GM19351 (cell line): Measurements from ENCODE around the gene ATG14.
"Not testable (repeated sequence)": the region's sequence is repeated elsewhere in the genome, so short reads cannot be mapped to it uniquely, and the experiment has no call there.

Experiments
- ATAC-seq: cut with Tn5 transposase; IDR thresholded peaks from one replicate; pipeline ENCODE4 v1.9.1; 2021; ENCODE audit warnings: mild to moderate bottlenecking, moderate library complexity; ENCODE audit not compliant: unreplicated experiment

Gene ATG14, protein sequence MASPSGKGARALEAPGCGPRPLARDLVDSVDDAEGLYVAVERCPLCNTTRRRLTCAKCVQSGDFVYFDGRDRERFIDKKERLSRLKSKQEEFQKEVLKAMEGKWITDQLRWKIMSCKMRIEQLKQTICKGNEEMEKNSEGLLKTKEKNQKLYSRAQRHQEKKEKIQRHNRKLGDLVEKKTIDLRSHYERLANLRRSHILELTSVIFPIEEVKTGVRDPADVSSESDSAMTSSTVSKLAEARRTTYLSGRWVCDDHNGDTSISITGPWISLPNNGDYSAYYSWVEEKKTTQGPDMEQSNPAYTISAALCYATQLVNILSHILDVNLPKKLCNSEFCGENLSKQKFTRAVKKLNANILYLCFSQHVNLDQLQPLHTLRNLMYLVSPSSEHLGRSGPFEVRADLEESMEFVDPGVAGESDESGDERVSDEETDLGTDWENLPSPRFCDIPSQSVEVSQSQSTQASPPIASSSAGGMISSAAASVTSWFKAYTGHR

DNA sequence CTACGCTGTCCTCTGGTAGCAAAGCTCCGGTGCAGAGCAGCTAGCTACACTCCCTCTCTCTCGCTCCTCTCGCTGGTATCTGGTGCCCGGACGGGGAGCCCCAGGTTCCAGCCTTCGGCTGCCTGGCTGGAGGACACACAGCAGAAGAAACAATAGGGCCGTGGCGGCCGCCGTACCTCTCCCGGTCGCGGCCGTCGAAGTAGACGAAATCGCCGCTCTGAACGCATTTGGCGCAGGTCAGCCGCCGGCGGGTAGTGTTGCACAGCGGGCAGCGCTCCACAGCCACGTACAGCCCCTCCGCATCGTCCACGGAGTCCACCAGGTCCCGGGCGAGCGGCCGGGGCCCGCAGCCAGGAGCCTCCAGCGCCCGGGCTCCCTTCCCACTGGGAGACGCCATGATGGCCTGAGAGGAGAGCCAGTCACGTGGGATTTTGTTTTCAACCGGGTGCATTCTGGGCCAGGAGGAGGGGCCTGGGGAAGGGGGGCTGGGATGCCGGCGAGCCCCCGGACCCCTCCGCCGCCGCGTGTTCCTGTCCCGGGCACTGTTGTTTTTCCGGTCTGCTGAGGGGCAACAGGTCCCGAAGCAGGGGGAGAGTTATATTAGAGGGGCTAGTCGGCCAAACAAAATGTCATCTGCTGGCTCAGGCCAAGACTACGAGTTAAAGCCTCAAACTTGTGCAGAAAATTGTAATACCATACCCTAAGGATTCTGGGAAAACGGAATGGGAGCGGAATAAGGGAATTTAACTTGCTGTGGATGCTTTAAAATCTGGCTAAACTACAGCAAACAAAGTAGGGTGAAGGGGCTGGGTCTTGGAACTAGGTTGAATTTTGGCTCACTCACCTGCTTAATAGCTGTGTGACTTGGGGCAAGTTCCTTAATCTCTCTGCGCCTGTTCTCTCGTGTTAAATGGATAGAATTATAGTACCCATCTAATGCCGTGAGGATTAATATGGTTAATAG lies at the start of gene ATG14:
TSS of gene ATG14 (minus strand) at position 405 of the 964 bp plus-strand sequence. CDS start at position 397, 8 bp downstream.
- peak; percentile 99 for ATAC-seq

DNA sequence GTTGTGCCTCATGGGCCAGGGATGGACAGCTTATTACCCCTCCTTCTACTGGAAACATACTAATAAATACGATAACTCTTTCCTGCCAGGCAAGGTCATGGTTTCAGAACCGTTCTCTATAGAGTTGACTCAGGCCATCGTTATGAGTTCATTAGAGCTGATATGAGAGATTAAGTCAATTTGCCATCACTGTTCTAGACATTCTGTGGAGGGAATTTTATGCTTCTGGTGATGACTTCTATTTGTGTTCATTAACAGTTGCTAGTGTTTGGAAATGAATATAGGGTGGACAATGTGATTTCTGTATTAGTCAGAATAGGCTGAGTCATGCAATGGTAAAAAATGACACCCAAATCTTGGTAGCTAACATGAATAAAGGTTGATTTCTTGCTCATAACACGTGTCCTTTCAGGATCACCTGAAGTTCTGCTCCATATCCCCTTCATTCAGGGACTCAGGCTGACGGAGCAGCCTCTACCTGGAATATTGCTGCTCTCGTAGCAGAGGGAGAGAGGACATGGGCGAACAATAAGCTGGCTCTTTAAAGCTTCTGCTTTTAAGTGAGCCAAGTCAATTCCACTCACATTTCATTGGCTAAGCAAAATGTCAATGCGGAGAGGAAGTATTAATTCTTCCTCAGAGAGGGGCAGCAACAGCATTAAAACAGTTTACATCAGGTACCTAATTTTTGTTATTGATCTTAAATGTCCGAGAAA lies 47.3 kb upstream of the ATG14 start:
- ATAC-seq = peak; percentile 86

DNA sequence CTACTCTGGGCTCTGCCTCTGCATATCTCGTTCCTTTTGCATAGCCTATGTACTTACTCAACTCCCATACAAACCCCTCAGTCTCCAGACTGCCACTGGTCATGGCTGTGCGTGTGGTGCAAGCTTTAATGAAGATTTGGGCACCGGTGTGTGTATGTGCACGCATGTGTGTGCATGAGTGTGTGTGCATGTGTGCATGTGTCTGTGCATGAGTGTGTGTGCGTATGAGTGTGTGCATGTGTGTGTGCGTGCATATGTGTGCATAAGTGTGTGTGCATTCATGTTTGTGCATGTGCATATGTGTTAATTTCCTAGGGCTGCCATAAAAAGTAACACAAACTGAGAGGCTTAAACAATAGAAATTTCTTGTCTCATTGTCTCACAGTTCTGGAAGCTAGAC lies 45.9 kb upstream of the ATG14 start:
- ATAC-seq = no peak

DNA sequence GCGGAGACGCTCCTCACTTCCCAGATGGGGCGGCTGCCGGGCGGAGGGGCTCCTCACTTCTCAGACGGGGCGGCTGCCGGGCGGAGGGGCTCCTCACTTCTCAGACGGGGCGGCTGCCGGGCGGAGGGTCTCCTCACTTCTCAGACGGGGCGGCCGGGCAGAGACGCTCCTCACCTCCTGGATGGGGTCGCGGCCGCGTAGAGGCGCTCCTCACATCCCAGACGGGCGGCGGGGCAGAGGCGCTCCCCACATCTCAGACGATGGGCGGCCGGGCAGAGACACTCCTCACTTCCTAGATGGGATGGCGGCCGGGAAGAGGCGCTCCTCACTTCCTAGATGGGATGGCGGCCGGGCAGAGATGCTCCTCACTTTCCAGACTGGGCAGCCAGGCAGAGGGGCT lies 44.8 kb upstream of the ATG14 start:
- not testable (repeated sequence) for ATAC-seq

DNA sequence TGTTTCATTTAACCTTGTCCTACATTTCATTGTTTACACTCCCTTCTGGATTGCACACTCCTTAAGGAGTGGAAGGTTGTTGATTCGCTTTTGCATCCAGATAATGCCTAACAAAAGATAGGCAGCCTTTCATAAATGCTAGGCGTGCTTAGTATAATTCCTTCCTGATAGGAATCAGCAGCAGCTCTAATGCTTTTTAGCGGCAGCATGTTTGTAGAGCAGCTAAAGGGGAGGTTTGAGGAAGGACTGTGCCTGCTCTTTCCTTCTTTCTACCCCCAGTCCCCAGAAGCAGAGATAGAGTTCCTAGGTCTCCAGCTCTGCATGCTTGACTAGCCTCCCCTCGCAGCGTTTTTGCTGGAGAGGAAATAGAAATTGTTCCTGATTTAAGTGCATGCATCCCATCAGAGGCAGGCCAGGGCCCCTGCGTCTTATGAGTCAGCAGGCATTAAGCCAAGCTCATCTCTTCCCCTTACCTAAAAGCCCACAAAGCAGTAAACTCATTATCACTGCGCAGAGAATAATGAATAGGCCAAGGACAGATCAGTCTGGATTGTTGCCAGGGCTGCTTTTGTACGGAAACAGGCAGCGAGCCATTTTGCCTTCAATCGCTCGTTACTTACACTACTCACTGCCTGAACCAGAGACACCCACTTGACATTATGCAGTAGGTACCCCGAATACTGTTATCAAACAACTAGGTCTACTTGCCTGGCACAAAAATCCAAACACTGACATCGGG lies 42.8 kb upstream of the ATG14 start:
- ATAC-seq = no peak

DNA sequence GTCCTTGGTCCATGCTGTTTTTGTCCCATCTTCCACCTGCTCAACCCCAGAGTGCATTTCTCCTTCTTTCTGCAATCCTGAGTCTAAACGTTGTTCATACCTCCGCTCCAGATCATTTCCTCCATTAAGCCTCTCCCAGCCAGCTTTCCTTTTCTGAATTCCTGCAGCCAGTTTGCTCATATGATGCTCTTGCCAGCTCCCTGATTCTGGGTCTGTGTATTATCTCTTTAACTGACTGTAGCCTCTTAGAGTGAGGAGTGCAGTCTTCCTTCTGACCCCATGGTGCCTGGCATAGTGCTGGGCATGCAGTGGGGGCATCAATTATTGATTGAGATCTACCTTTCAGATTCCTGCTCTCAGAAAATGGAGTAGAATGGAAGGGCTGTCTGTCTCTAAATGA lies 40.3 kb upstream of the ATG14 start:
- ATAC-seq = no peak

DNA sequence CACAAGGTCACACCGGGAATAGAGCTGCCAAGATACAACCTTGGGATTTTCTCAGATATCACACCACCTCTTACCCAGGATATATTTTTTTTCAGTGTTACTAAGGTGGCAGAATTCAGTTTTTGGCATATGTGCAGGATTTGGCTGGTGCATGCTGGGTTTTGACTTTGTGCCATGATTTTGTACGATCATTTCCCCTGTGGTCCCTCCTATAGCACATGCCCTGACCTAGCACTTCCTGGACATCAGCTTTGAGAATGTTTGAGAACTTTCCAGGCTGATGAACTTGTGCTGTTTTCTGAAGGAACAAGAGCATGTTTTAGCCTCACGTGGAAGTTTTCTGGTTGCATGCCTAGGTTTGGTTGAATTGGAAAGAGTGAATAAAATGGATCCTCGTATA lies 39.8 kb upstream of the ATG14 start:
- ATAC-seq = no peak

DNA sequence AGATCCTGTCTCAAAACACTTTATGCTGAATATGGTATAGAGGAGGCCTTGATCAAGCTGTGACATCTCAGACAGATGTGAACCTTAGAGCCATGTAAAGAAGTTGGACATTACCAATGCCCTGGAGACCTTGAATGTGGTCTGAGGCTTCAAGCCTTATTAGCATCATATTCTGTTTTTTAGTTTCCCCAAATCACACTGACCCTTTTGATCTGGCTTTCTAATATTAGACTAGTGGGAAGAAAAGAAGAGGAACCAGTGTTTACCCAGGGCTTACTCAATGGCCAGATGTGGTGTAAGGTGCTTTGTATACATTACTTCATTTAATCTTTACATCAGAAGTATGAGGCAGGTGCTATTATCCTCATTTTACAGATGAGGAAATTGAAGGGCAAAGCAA lies 39.4 kb upstream of the ATG14 start:
- ATAC-seq = no peak

DNA sequence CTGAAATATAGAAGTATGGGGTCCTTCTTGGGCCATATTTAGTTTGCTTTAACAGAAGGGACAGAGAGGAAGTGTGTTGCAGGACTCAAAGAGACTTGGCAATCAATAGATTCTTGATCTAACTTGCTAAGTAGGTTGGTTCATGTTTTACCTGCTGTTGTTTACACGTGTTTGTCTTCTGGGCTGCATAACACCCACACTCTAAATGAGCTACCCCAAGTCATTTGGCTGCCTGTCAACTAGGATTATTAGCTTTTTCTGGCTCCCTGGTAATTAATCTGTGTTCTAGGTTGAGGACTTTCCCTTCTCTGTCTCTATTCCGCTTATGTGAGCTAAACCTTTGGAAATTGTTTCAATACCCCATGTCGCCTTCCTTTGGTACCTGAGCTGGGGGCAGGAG lies 38.9 kb upstream of the ATG14 start:
- ATAC-seq = no peak

DNA sequence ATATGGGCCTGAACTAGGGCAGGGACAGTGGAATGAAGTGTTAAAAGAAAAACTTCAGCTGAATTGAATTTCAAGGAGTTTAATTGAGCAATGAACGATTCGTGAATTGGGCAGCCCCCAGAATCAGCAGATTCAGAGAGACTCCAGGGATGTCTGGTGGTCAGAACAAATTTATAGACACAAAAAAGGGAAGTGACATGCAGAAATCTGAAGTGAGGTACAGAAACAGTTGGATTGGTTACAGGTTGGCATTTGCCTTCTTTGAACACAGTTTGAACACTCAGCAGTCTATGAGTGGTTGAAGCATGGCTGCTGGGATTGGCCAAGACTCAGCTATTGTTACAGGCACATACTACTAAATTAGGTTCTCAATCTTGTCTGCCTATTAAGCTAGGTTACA lies 38.5 kb upstream of the ATG14 start:
- ATAC-seq = no peak

DNA sequence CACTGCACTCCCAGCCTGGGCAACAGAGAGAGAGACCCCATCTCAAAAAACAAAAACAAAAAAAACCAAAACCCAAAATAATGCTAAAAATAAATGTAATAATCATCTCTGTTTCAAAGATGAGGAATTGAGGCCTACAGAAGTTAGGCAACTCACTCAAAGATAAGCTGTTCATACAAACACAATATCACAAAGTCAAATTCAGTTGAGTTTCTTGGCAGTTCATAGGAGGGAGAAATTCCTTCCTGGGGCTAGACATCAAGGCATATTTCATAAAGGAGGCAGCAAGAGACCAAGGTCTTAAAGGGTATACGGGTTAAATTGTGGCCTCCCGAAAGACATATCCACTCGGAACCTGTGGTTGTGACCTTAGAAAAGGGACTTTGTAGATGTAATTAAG lies 37.5 kb upstream of the ATG14 start:
- no peak for ATAC-seq

DNA sequence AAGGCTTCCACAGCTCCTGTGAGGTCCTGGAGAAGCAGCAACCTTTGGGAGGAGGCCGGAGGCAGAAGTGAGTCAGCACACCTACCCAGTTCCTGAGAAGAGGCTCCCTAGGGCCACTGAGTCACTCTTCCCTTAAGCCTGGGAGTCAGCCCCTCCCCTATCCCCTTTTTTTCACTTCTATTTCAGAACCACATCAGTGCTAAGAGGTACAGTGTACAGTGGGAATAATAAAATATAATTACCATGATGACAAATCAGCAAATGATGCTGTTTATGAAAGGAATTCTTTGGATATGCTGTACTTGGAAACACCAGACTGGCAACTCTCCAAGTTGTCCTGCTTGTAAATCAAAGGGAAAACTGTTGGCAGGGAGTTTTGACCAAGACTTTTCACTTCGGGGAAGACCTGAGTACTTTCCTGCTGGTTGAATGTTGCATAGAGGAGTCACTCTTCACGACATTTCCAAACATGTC lies 36.5 kb upstream of the ATG14 start:
- ATAC-seq = no peak

DNA sequence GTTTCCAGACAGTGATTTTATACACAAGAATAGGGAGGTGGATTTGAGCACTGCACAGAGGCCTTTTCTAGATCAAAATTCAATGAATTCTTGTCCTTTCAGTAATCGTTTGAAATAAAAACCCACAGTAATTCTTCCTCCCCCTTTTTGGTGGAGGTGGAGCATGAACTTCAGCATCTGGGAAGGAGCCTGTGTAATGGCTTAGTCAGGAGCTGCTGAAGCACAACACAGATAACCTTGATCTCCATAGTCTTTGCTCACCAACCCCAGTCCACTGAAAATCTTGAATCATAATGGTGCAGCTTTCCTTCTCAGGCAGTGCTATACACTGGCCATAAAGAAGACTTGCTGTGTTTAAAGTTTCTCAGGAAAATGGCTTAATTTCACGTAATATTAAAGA lies 35.2 kb upstream of the ATG14 start:
- ATAC-seq = no peak

DNA sequence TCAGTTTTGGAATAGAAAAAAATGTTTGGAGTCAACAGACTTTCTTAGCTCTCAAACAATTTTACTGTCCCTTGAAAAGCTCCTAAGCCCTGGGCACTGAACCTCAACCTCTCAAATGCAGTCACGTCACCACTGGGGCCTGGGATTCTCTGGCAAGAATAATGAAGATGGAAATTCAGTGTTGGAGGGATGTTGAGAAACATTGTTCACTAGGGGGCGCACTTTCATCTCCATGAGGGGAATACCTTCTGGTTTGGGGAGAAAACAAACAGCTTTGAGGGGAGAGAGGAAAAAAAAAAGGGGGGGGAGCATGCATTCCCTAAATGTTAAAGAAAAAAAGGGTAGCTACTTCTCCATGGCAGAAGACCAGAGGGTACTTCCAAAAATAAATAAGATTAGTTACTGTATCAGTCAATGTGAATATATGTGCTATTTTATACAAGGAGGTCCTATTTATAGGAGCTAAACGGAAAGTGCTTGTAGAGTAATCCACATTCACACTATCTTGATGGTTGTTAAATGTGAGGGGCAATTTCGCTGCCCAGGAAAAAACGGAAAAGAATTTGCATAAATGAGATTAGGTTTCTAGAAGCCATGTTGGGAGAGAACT lies 34.6 kb upstream of the ATG14 start:
- ATAC-seq = peak; percentile 69

DNA sequence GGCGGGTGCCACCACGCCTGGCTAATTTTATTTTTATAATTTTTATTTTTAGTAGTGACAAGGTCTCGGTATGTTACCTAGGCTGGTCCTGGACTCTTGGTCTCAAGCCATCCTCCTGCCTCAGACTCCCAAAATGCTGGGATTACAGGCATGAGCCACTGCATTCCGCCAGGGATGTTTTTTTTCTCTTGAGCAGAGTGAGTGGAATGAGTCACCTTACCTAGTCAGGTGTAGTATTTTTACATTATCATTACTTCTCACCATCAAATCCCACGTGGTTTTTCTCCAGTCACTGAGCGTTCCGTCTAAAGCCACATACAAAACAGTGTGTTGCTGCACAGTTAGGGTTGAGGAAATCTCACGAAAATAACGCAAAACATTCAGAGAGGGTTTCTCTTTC lies 29.7 kb upstream of the ATG14 start:
- ATAC-seq = no peak

DNA sequence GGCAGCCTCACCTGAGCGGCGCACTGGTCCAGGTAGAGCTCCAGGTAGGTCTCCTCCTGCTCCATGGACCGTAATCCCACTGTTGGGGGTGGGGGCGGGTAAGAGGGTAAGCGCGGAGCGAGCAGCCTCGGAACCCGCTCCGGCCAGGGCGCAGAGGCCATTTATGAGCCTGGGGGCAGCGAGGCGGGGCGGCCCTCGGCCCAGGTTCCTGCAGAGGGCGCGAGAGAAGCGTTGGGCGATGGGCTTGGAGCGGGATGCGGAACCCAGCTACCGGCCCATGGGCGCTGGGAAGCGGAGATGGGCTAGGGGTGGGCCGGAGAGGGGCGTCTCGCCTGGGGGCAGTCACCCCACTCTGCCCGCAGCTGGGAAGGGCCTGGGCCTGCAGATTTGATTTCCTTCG lies 28.8 kb upstream of the ATG14 start, which contains the start of gene TBPL2:
TSS of gene TBPL2 (minus strand) at position 232 of the 400 bp plus-strand sequence. CDS start at position 65, 167 bp downstream.
- ATAC-seq = no peak

DNA sequence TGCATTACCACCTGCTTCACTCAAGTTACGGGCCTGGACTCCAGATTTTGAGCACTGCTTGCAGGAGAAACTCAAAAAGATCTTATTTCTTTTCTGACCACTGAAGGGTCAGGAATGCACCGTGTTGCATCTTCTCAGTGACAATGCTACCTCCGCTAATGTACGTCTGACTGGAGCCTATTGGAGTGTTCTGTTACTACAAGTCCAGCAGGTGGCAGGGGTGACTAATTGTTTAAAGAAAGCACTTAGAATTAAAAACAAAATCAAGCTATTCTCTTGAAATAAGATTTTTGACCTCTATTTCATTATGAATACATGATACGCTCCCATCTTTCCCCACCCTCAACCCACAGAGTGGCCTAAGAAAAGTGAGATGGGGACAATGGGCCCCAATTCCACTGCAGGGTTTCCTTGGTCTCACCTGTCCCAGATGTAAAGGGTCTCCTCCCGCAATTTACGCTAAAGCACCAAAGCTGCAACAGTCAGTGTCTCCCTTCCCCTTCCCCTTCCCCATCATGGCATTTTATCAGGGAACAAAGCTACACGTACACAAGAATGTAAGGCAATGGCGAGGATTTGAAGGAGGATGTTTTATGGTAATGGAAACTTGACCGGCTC lies 26.5 kb upstream of the ATG14 start:
- ATAC-seq = peak; percentile 77

DNA sequence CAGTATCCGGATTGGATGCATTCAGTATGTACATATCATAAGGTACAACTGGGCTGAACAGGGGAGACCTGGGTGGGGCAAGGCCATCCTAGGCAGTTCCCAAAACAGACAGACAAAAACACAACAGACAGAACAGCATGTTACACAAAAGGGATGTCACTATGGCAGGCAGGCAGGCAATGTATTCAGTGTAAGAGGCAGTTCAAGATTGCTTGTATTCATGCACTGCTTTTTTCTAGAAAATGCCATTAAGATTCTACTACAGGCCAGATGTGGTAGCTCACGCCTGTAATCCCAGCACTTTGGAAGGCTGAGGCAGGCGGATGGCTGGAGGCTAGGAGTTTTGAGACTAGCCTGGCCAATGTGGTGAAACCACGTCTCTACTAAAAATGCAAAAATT lies 25.3 kb upstream of the ATG14 start:
- ATAC-seq = no peak

DNA sequence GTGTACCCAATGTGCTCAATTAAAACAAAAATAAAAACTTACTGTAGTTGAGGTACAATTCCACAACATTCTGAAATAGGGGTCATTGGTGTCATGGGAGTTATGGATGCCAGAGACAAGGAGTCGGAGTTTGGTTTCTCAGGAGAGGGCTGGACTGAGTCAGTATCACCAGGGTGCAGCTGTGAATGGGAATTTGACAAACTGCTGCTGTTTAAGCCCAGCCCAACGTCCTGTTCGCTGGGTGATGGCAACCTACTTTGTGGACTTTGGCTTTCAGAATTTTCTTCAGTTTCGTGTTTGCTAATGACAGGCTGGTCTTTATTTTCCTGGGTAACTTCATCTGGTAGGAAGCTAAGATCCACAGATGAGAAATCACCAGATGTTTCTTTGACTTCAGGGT lies 24.9 kb upstream of the ATG14 start:
- no peak for ATAC-seq
